Measurements from ENCODE around the gene LILRB3.
"Not testable (repeated sequence)": the region's sequence is repeated elsewhere in the genome, so short reads cannot be mapped to it uniquely, and the experiment has no call there.

The LILRB3 gene

GRCh38 chr19:54207983-54208783 lies 14.6 kb downstream of the LILRB3 start:
- DNase-seq: peak in 1 of 2 donors; percentile 65
- ATAC-seq: peak; percentile 36

GRCh38 chr19:54207676-54207982 lies 15.2 kb downstream of the LILRB3 start:
- H3K4me3 Mint-ChIP-seq: peak overlapping the region; percentile 46 to 49
- H3K4me1 Mint-ChIP-seq: peaks cover 88% of the 10 kb centered on the region
- no peaks in the 10 kb centered on the region for H3K27me3 Mint-ChIP-seq
- ATAC-seq (no peak), DNase-seq (no peak)
- peak overlapping the region; percentile 3 to 90 for H3K27ac Mint-ChIP-seq
- no peaks in the 10 kb centered on the region for H3K9me3 Mint-ChIP-seq

More at GRCh38 chr19:54207983-54208783, 14.6 kb downstream of the LILRB3 start:
- peak overlapping the region; percentile 46 to 49 for H3K4me3 Mint-ChIP-seq
- H3K27ac Mint-ChIP-seq: peak overlapping the region; percentile 64 to 90
- peaks cover 83% of the 10 kb centered on the region for H3K4me1 Mint-ChIP-seq
- no peaks in the 10 kb centered on the region for H3K9me3 Mint-ChIP-seq
- H3K27me3 Mint-ChIP-seq: no peaks in the 10 kb centered on the region

- Mint-ChIP-seq H3K4me1 (peaks cover 92% of the 10 kb centered on the region), H3K4me3 (peak overlapping the region; percentile 46 to 49), H3K27ac (peak overlapping the region in 1 of 2 donors; percentile 90)
- not testable (repeated sequence) for H3K27me3 Mint-ChIP-seq, DNase-seq, H3K9me3 Mint-ChIP-seq, ATAC-seq
Observed at GRCh38 chr19:54207193-54207592, 15.6 kb downstream of the LILRB3 start.

GRCh38 chr19:54206831-54207177 lies 16.0 kb downstream of the LILRB3 start:
- H3K4me3 Mint-ChIP-seq: peak overlapping the region; percentile 26 to 49
- no peak for ATAC-seq
- H3K9me3 Mint-ChIP-seq: no peaks in the 10 kb centered on the region
- no peaks in the 10 kb centered on the region for H3K27me3 Mint-ChIP-seq
- H3K4me1 Mint-ChIP-seq: peaks cover 96% of the 10 kb centered on the region
- peak overlapping the region; percentile 15 to 33 for H3K27ac Mint-ChIP-seq
- no peak for DNase-seq

DNA sequence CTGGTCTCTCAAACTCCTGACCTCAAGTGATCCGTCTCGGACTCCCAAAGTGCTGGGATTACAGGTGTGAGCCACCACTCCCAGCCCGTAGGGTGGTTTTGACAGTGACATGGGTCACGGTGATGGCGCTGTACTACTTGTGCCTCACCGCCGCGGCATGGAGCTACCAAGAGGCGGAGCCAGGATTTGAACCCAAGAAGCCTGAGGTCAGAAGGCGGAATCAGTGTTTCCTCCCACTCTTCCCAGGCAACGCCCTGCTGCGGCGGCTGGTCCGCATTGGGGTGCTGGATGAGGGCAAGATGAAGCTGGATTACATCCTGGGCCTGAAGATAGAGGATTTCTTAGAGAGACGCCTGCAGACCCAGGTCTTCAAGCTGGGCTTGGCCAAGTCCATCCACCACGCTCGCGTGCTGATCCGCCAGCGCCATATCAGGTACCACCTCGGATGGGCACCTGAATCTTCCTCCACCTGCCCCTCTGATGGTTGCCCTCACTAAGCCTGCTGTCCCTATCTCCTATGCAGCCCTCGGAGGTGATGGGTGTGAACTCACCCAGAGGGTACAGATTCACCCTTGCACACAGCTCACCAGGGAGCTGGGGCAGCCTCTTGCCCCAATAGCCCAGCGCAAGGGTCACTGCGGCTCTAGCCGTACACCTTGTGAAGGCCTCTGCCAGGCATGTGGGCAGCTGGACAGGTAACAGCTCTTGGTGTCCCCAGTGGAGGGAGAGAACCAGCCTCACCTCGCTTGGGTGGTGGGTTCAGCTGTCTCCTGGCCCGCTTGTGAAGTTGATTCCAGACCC lies 16.6 kb downstream of the LILRB3 start:
- ATAC-seq (no peak), DNase-seq (no peak)
- Mint-ChIP-seq H3K27me3 (no peaks in the 10 kb centered on the region), H3K9me3 (no peaks in the 10 kb centered on the region), H3K4me1 (peaks cover 99% of the 10 kb centered on the region), H3K4me3 (peak overlapping the region; percentile 26 to 49), H3K27ac (peak overlapping the region; percentile 33 to 71)

DNA sequence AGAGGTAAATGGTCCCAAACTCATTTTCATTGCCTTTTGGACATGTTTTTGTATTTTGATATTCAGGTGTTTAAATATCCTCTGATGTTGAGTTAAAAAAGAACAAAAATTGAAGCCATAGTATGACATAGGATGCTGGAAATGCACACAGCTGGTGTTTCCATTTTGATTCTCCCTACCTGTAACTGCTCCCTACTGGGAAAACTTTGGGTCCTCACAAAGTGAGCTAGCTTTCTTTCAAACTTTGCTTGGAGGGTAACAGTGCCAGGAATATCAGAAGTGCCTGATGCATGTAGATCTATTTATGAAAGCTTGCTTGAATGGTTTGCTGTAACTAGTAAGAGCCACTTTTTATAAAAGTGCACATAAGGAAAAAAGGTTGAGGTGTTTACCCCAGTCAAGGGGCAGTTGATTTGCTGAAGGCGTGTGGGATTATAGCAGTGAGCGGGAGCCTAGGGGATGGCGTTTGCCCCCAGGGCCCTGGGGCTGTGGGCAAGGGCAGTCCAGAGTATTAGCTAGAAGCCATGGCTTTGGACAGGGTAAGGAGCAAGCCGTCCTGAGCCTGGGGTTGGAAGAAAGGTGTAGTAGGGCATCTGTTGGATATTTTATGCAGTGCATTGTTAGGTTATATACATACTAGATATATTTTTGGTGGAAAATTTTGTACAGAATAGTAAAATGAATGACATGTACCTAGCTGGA lies 17.9 kb downstream of the LILRB3 start:
- Mint-ChIP-seq H3K4me3 (peak overlapping the region; percentile 55 to 98), H3K4me1 (peaks cover 90% of the 10 kb centered on the region), H3K27ac (no peak overlapping the region), H3K27me3 (no peaks in the 10 kb centered on the region), H3K9me3 (no peaks in the 10 kb centered on the region)
- ATAC-seq: no peak
- DNase-seq: no peak

GRCh38 chr19:54203151-54203611 lies 19.6 kb downstream of the LILRB3 start:
- ATAC-seq: no peak
- H3K4me1 Mint-ChIP-seq: peaks cover 80% of the 10 kb centered on the region
- peak overlapping the region; percentile 89 to 98 for H3K4me3 Mint-ChIP-seq

DNA sequence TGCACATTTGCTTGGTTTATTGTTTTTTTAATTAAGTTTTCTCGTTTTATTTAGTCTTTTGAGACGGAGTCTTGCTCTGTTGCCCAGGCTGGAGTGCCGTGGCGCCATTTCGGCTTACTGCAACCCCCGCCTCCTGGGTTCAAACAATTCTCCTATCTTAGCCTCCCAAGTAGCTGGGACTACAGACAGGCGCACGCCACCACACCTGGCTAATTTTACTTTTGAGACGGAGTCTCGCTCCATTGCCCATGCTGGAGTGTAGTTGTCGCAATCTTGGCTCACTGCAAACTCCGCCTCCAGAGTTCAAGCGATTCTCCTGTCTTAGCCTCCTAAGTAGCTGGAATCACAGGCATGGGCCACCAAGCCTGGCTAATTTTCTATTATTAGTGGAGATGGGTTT lies 20.8 kb downstream of the LILRB3 start:
- Mint-ChIP-seq H3K4me1 (peaks cover 68% of the 10 kb centered on the region), H3K27ac (peak overlapping the region; percentile 99), H3K9me3 (no peaks in the 10 kb centered on the region), H3K4me3 (peak overlapping the region; percentile 89 to 98), H3K27me3 (no peaks in the 10 kb centered on the region)
- DNase-seq (no peak), ATAC-seq (no peak)

More at GRCh38 chr19:54203151-54203611, 19.6 kb downstream of the LILRB3 start:
- no peak for DNase-seq
- Mint-ChIP-seq H3K27me3 (no peaks in the 10 kb centered on the region), H3K27ac (peak overlapping the region in 1 of 2 donors; percentile 89), H3K9me3 (no peaks in the 10 kb centered on the region)

- Mint-ChIP-seq H3K4me3 (peak overlapping the region; percentile 89 to 98), H3K4me1 (peaks cover 61% of the 10 kb centered on the region)
Observed at GRCh38 chr19:54201172-54201701, 21.6 kb downstream of the LILRB3 start.

DNA sequence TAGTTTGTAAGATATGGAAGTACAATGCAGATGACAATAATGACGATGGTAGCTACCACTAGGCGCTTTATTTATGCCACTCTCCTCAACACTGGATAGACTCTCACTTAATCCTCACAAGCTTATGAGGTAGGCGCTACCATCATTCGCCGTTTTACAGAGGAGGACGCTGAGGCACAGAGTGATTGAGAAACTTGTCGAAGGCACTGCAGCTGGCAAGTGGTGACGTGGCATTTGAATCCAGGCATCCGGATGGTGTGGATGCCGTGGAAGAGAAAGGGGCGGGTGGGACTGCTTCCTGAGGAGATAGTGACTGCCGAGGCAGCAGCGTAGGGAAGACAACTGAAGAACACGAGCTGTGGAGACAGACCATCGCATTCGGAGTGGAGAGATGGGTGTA lies 23.4 kb downstream of the LILRB3 start:
- DNase-seq (no peak), ATAC-seq (no peak)
- H3K27me3 Mint-ChIP-seq: no peaks in the 10 kb centered on the region
- peak overlapping the region; percentile 74 to 76 for H3K4me3 Mint-ChIP-seq
- peak overlapping the region in 1 of 2 donors; percentile 49 for H3K27ac Mint-ChIP-seq
- H3K9me3 Mint-ChIP-seq: no peaks in the 10 kb centered on the region
- H3K4me1 Mint-ChIP-seq: peaks cover 43% of the 10 kb centered on the region

More at GRCh38 chr19:54201172-54201701, 21.6 kb downstream of the LILRB3 start:
- Mint-ChIP-seq H3K27me3 (no peaks in the 10 kb centered on the region), H3K27ac (peak overlapping the region; percentile 99), H3K9me3 (no peaks in the 10 kb centered on the region)
- DNase-seq (no peak), ATAC-seq (peak; percentile 34)

GRCh38 chr19:54197121-54197520 lies 25.7 kb downstream of the LILRB3 start:
- Mint-ChIP-seq H3K4me1 (peaks cover 35% of the 10 kb centered on the region), H3K4me3 (no peak overlapping the region), H3K27ac (no peak overlapping the region), H3K9me3 (no peaks in the 10 kb centered on the region), H3K27me3 (no peaks in the 10 kb centered on the region)
- DNase-seq (no peak), ATAC-seq (no peak)

GRCh38 chr19:54196536-54196935 lies 26.3 kb downstream of the LILRB3 start:
- no peak for ATAC-seq
- DNase-seq: no peak
- Mint-ChIP-seq H3K27me3 (no peaks in the 10 kb centered on the region), H3K9me3 (no peaks in the 10 kb centered on the region), H3K27ac (no peak overlapping the region), H3K4me1 (peaks cover 35% of the 10 kb centered on the region), H3K4me3 (no peak overlapping the region)

GRCh38 chr19:54194463-54194862 lies 28.3 kb downstream of the LILRB3 start:
- not testable (repeated sequence) for H3K4me3 Mint-ChIP-seq, H3K9me3 Mint-ChIP-seq, H3K27me3 Mint-ChIP-seq, DNase-seq, ATAC-seq, H3K27ac Mint-ChIP-seq
- peaks cover 28% of the 10 kb centered on the region for H3K4me1 Mint-ChIP-seq

DNA sequence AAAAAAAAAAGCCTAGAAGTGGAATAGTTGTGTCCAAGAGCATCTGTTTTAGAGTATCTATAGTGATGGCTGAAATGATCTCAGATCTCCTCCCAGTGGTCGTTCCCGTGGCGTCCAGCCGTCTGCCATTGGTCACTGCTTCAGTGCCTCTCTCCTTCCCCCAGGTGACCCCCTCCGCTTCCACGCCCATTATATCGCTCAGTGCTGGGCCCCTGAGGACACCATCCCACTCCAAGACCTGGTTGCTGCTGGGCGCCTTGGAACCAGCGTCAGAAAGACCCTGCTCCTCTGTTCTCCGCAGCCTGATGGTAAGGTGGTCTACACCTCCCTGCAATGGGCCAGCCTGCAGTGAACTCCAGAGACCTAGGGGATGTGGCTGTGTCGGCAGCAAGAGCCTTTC lies 29.8 kb downstream of the LILRB3 start:
- ATAC-seq (no peak), DNase-seq (no peak)
- Mint-ChIP-seq H3K9me3 (no peaks in the 10 kb centered on the region), H3K27ac (peak overlapping the region in 1 of 2 donors; percentile 71), H3K4me3 (peak overlapping the region; percentile 19 to 39), H3K27me3 (no peaks in the 10 kb centered on the region), H3K4me1 (peaks cover 32% of the 10 kb centered on the region)

- Mint-ChIP-seq H3K4me1 (peaks cover 43% of the 10 kb centered on the region), H3K27ac (peak overlapping the region; percentile 94 to 95), H3K27me3 (no peaks in the 10 kb centered on the region), H3K4me3 (peak overlapping the region; percentile 88 to 90), H3K9me3 (no peaks in the 10 kb centered on the region)
- DNase-seq (no peak), ATAC-seq (no peak)
Observed at GRCh38 chr19:54191811-54192453, 30.9 kb downstream of the LILRB3 start.
